Measurements from ENCODE around the gene EDARADD.
"Not testable (repeated sequence)": the region's sequence is repeated elsewhere in the genome, so short reads cannot be mapped to it uniquely, and the experiment has no call there.

EDARADD gene

DNA sequence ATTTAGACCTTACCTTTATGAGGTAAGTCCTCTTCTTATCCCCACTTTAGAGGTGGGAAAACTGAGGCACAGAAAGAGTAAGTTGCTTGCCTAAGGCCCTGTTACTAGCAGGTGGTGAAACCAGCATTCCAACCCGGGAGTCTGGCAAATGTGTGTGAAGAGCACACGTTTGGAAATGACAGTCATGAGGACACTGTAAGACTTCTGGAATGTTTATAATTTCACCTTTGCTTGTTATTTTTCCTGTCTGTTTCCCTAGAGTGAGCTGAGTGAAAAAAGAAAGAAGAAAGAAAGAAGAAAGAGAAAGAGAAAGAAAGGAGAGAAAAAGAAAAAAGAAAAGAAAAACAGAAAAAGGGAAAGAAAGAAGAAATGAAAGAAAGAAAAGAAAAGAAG is 108.5 kb downstream of the EDARADD start:
- Histone ChIP-seq H4K8ac (ENCODE audit: low read depth, low read length) (no peak overlapping the region), H2AFZ (ENCODE audit: low read length) (peak overlapping the region; percentile 85), H3K4me2 (ENCODE audit: insufficient read depth, low read length, poor library complexity, severe bottlenecking) (no peak overlapping the region), H3K4me1 (ENCODE audit: control insufficient read depth in 2 of 2, insufficient read depth in 1 of 2, low read depth in 1 of 2, low read length in 2 of 2) (no peaks in the 10 kb centered on the region), H3K18ac (ENCODE audit: low read length) (no peak overlapping the region), H3K23ac (ENCODE audit: low read depth, low read length, poor library complexity) (no peak overlapping the region), H3K4me3 (ENCODE audit: low read length in 2 of 2) (no peak overlapping the region), H3K14ac (ENCODE audit: low read length) (no peak overlapping the region), H2BK12ac (ENCODE audit: low read length) (no peak overlapping the region), H2BK15ac (ENCODE audit: low read length) (no peak overlapping the region), H2BK120ac (ENCODE audit: low read depth, low read length) (no peak overlapping the region), H3K79me1 (ENCODE audit: low read depth, low read length) (no peaks in the 10 kb centered on the region), H3K27ac (replicated peaks; ENCODE audit: low read length) (no peak overlapping the region), H3K27me3 (ENCODE audit: control insufficient read depth in 3 of 3, insufficient read depth in 3 of 3, low read depth in 1 of 3, low read length in 3 of 3) (no peaks in the 10 kb centered on the region), H3K9me3 (replicated peaks in 1 of 2; ENCODE audit: control insufficient read depth in 2 of 2, insufficient read depth in 1 of 2, low read depth in 1 of 2, low read length in 2 of 2) (no peaks in the 10 kb centered on the region), H2BK5ac (ENCODE audit: low read length) (no peak overlapping the region), H3K36me3 (replicated peaks in 1 of 2; ENCODE audit: control insufficient read depth in 2 of 2, insufficient read depth in 2 of 2, low read length in 2 of 2) (no peaks in the 10 kb centered on the region), H3K9ac (ENCODE audit: low read depth, low read length, poor library complexity) (no peak overlapping the region), H3K4ac (ENCODE audit: low read length) (no peak overlapping the region), H2AK5ac (ENCODE audit: low read depth, low read length) (no peak overlapping the region), H4K91ac (ENCODE audit: low read depth, low read length, poor library complexity) (no peak overlapping the region)
- WGBS, 2 donors (ENCODE audit: extremely low coverage in 2 of 2, insufficient read length in 2 of 2, insufficient replicate concordance in 1 of 2) = no CpG with 5 or more reads among the region's 2 CpGs
- DNase-seq (ENCODE audit: low spot score) = no peak

- H3K27ac ChIP-seq (replicated peaks; ENCODE audit: low read length) = peak overlapping the region; percentile 60
- H2BK12ac ChIP-seq (ENCODE audit: low read length) = no peak overlapping the region
- H3K79me1 ChIP-seq (ENCODE audit: low read depth, low read length) = no peaks in the 10 kb centered on the region
- no peak overlapping the region for H3K9ac ChIP-seq (ENCODE audit: low read depth, low read length, poor library complexity)
- H3K4me1 ChIP-seq (ENCODE audit: control insufficient read depth in 2 of 2, insufficient read depth in 1 of 2, low read depth in 1 of 2, low read length in 2 of 2) = no peaks in the 10 kb centered on the region
- no peak overlapping the region for H2BK5ac ChIP-seq (ENCODE audit: low read length)
- H2AK5ac ChIP-seq (ENCODE audit: low read depth, low read length) = no peak overlapping the region
- peak overlapping the region; percentile 85 for H2AFZ ChIP-seq (ENCODE audit: low read length)
- H2BK15ac ChIP-seq (ENCODE audit: low read length) = no peak overlapping the region
- H3K9me3 ChIP-seq (replicated peaks in 1 of 2; ENCODE audit: control insufficient read depth in 2 of 2, insufficient read depth in 1 of 2, low read depth in 1 of 2, low read length in 2 of 2) = no peaks in the 10 kb centered on the region
- DNase-seq (ENCODE audit: low spot score) = peak; percentile 57
- no peaks in the 10 kb centered on the region for H3K36me3 ChIP-seq (replicated peaks in 1 of 2; ENCODE audit: control insufficient read depth in 2 of 2, insufficient read depth in 2 of 2, low read length in 2 of 2)
- H4K91ac ChIP-seq (ENCODE audit: low read depth, low read length, poor library complexity) = no peak overlapping the region
- no peaks in the 10 kb centered on the region for H3K27me3 ChIP-seq (ENCODE audit: control insufficient read depth in 3 of 3, insufficient read depth in 3 of 3, low read depth in 1 of 3, low read length in 3 of 3)
- no peak overlapping the region for H3K23ac ChIP-seq (ENCODE audit: low read depth, low read length, poor library complexity)
- no peak overlapping the region for H3K4ac ChIP-seq (ENCODE audit: low read length)
- no peak overlapping the region for H2BK120ac ChIP-seq (ENCODE audit: low read depth, low read length)
- peak overlapping the region; percentile 66 for H3K4me2 ChIP-seq (ENCODE audit: insufficient read depth, low read length, poor library complexity, severe bottlenecking)
- H3K14ac ChIP-seq (ENCODE audit: low read length) = no peak overlapping the region
- WGBS, 2 donors (ENCODE audit: extremely low coverage in 2 of 2, insufficient read length in 2 of 2, insufficient replicate concordance in 1 of 2) = no CpG with 5 or more reads among the region's 15 CpGs
- peak overlapping the region in 1 of 2 donors; percentile 23 for H3K4me3 ChIP-seq (ENCODE audit: low read length in 2 of 2)
- peak overlapping the region; percentile 31 for H3K18ac ChIP-seq (ENCODE audit: low read length)
- no peak overlapping the region for H4K8ac ChIP-seq (ENCODE audit: low read depth, low read length)
Observed at GRCh38 chr1:236502972-236503639, 109.0 kb downstream of the EDARADD start.

DNA sequence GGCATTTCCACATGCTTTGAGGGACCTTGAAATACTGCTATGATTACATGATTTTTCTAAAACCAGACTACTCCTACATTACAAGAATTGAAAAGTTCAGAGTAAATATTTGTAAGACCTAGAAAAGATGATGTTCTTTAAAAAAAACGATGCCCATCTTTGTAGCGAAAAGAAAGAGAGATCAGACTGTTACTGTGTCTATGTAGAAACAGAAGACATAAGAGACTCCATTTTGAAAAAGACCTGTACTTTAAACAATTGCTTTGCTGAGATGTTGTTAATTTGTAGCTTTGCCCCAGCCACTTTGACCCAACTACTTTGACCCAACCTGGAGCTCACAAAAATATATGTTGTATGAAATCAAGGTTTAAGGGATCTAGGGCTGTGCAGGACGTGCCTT is 110.3 kb downstream of the EDARADD start:
- not testable (repeated sequence) for H3K4me2 ChIP-seq (ENCODE audit: insufficient read depth, low read length, poor library complexity, severe bottlenecking); H2BK15ac ChIP-seq (ENCODE audit: low read length); H4K91ac ChIP-seq (ENCODE audit: low read depth, low read length, poor library complexity); H3K4ac ChIP-seq (ENCODE audit: low read length); H3K27ac ChIP-seq (replicated peaks; ENCODE audit: low read length); H3K27me3 ChIP-seq (ENCODE audit: control insufficient read depth in 3 of 3, insufficient read depth in 3 of 3, low read depth in 1 of 3, low read length in 3 of 3); H3K36me3 ChIP-seq (replicated peaks in 1 of 2; ENCODE audit: control insufficient read depth in 2 of 2, insufficient read depth in 2 of 2, low read length in 2 of 2); H3K4me3 ChIP-seq (ENCODE audit: low read length in 2 of 2); H3K9ac ChIP-seq (ENCODE audit: low read depth, low read length, poor library complexity); H3K23ac ChIP-seq (ENCODE audit: low read depth, low read length, poor library complexity); DNase-seq (ENCODE audit: low spot score); H2AFZ ChIP-seq (ENCODE audit: low read length); H2AK5ac ChIP-seq (ENCODE audit: low read depth, low read length); H3K9me3 ChIP-seq (replicated peaks in 1 of 2; ENCODE audit: control insufficient read depth in 2 of 2, insufficient read depth in 1 of 2, low read depth in 1 of 2, low read length in 2 of 2); H2BK120ac ChIP-seq (ENCODE audit: low read depth, low read length); H2BK12ac ChIP-seq (ENCODE audit: low read length); H3K18ac ChIP-seq (ENCODE audit: low read length); H3K14ac ChIP-seq (ENCODE audit: low read length); H3K79me1 ChIP-seq (ENCODE audit: low read depth, low read length); H4K8ac ChIP-seq (ENCODE audit: low read depth, low read length); H2BK5ac ChIP-seq (ENCODE audit: low read length); H3K4me1 ChIP-seq (ENCODE audit: control insufficient read depth in 2 of 2, insufficient read depth in 1 of 2, low read depth in 1 of 2, low read length in 2 of 2)
- WGBS, 2 donors (ENCODE audit: extremely low coverage in 2 of 2, insufficient read length in 2 of 2, insufficient replicate concordance in 1 of 2) = no CpG with 5 or more reads among the region's 3 CpGs

GRCh38 chr1:236507022-236507700 is 113.1 kb downstream of the EDARADD start:
- H3K9me3 ChIP-seq (replicated peaks in 1 of 2; ENCODE audit: control insufficient read depth in 2 of 2, insufficient read depth in 1 of 2, low read depth in 1 of 2, low read length in 2 of 2) = no peaks in the 10 kb centered on the region
- H2BK12ac ChIP-seq (ENCODE audit: low read length) = no peak overlapping the region
- no peak overlapping the region for H2BK15ac ChIP-seq (ENCODE audit: low read length)
- no peak overlapping the region for H3K4me3 ChIP-seq (ENCODE audit: low read length in 2 of 2)
- H3K4ac ChIP-seq (ENCODE audit: low read length) = no peak overlapping the region
- no peak for DNase-seq (ENCODE audit: low spot score)
- H3K27ac ChIP-seq (replicated peaks; ENCODE audit: low read length) = no peak overlapping the region
- H2BK120ac ChIP-seq (ENCODE audit: low read depth, low read length) = no peak overlapping the region
- no peak overlapping the region for H3K9ac ChIP-seq (ENCODE audit: low read depth, low read length, poor library complexity)
- H3K4me2 ChIP-seq (ENCODE audit: insufficient read depth, low read length, poor library complexity, severe bottlenecking) = no peak overlapping the region
- no peak overlapping the region for H4K8ac ChIP-seq (ENCODE audit: low read depth, low read length)
- no CpG with 5 or more reads among the region's 5 CpGs for WGBS, 2 donors (ENCODE audit: extremely low coverage in 2 of 2, insufficient read length in 2 of 2, insufficient replicate concordance in 1 of 2)
- no peaks in the 10 kb centered on the region for H3K27me3 ChIP-seq (ENCODE audit: control insufficient read depth in 3 of 3, insufficient read depth in 3 of 3, low read depth in 1 of 3, low read length in 3 of 3)
- H2BK5ac ChIP-seq (ENCODE audit: low read length) = no peak overlapping the region
- no peaks in the 10 kb centered on the region for H3K36me3 ChIP-seq (replicated peaks in 1 of 2; ENCODE audit: control insufficient read depth in 2 of 2, insufficient read depth in 2 of 2, low read length in 2 of 2)
- H3K79me1 ChIP-seq (ENCODE audit: low read depth, low read length) = no peaks in the 10 kb centered on the region
- no peaks in the 10 kb centered on the region for H3K4me1 ChIP-seq (ENCODE audit: control insufficient read depth in 2 of 2, insufficient read depth in 1 of 2, low read depth in 1 of 2, low read length in 2 of 2)
- H3K23ac ChIP-seq (ENCODE audit: low read depth, low read length, poor library complexity) = no peak overlapping the region
- H3K18ac ChIP-seq (ENCODE audit: low read length) = no peak overlapping the region
- H4K91ac ChIP-seq (ENCODE audit: low read depth, low read length, poor library complexity) = no peak overlapping the region
- H2AK5ac ChIP-seq (ENCODE audit: low read depth, low read length) = no peak overlapping the region
- no peak overlapping the region for H2AFZ ChIP-seq (ENCODE audit: low read length)
- no peak overlapping the region for H3K14ac ChIP-seq (ENCODE audit: low read length)

Measured in neuronal stem cell (in vitro differentiated cells).